GM18873 (cell line): Measurements from ENCODE around the gene SHC4.
A peak's percentile ranks its signal among the peaks of the same experiment; 100 is the strongest.
"Not testable (repeated sequence)": the region's sequence is repeated elsewhere in the genome, so short reads cannot be mapped to it uniquely, and the experiment has no call there.

Source experiments
- ATAC-seq: cut with Tn5 transposase; IDR thresholded peaks from one replicate; pipeline ENCODE4 v1.9.1; 2021; ENCODE audit warnings: mild to moderate bottlenecking, moderate library complexity, moderate number of reproducible peaks; ENCODE audit not compliant: unreplicated experiment, low FRiP score

SHC4 gene

GRCh38 chr15:48963524-48964113 is at the start of gene SHC4:
SHC4 (minus strand) TSS chr15:48963919; CDS start chr15:48963015, 904 bp downstream.
- no peak for ATAC-seq

- ATAC-seq: no peak
These were observed 35.6 kb upstream of the SHC4 start for GRCh38 chr15:48999314-48999713.

- ATAC-seq: no peak
These were observed 32.6 kb upstream of the SHC4 start for GRCh38 chr15:48996276-48996675.

- ATAC-seq: no peak
These were observed 29.7 kb upstream of the SHC4 start for GRCh38 chr15:48993380-48993779.

- peak; percentile 82 for ATAC-seq
These were observed 28.8 kb upstream of the SHC4 start for GRCh38 chr15:48992545-48992944.

GRCh38 chr15:48992096-48992495 is 28.4 kb upstream of the SHC4 start:
- no peak for ATAC-seq

GRCh38 chr15:48989170-48989569 is 25.5 kb upstream of the SHC4 start:
- no peak for ATAC-seq

- ATAC-seq: no peak
These were observed 23.4 kb upstream of the SHC4 start for GRCh38 chr15:48987142-48987541.

- no peak for ATAC-seq
These were observed 22.5 kb upstream of the SHC4 start for GRCh38 chr15:48986240-48986639.

- no peak for ATAC-seq
These were observed 21.8 kb upstream of the SHC4 start for GRCh38 chr15:48985516-48985915.

GRCh38 chr15:48984811-48985352 is 21.2 kb upstream of the SHC4 start:
- no peak for ATAC-seq

- ATAC-seq: no peak
These were observed 20.4 kb upstream of the SHC4 start for GRCh38 chr15:48984021-48984710.

- no peak for ATAC-seq
These were observed 19.6 kb upstream of the SHC4 start for GRCh38 chr15:48983300-48983699.

GRCh38 chr15:48981941-48982340 is 18.2 kb upstream of the SHC4 start:
- ATAC-seq: no peak

GRCh38 chr15:48978638-48979037 is 14.9 kb upstream of the SHC4 start:
- ATAC-seq: no peak

- no peak for ATAC-seq
These were observed 12.8 kb upstream of the SHC4 start for GRCh38 chr15:48976444-48977088.

GRCh38 chr15:48975472-48976419 is 12.0 kb upstream of the SHC4 start:
- ATAC-seq: no peak

- no peak for ATAC-seq
These were observed 11.2 kb upstream of the SHC4 start for GRCh38 chr15:48974882-48975281.

GRCh38 chr15:48972750-48973503 is 9.2 kb upstream of the SHC4 start:
- no peak for ATAC-seq

GRCh38 chr15:48970926-48971325 is 7.2 kb upstream of the SHC4 start:
- ATAC-seq: not testable (repeated sequence)
